NCI-H345 treated with DMSO at 0.1 percent for 48 hours (cell line): Measurements from ENCODE around the gene ARL5A.

Source experiments
- DNase-seq: peaks from one replicate; lab custom pipeline; 2025; ENCODE audit not compliant: unreplicated experiment; lab: John Stamatoyannopoulos, UW

The ARL5A gene

DNA sequence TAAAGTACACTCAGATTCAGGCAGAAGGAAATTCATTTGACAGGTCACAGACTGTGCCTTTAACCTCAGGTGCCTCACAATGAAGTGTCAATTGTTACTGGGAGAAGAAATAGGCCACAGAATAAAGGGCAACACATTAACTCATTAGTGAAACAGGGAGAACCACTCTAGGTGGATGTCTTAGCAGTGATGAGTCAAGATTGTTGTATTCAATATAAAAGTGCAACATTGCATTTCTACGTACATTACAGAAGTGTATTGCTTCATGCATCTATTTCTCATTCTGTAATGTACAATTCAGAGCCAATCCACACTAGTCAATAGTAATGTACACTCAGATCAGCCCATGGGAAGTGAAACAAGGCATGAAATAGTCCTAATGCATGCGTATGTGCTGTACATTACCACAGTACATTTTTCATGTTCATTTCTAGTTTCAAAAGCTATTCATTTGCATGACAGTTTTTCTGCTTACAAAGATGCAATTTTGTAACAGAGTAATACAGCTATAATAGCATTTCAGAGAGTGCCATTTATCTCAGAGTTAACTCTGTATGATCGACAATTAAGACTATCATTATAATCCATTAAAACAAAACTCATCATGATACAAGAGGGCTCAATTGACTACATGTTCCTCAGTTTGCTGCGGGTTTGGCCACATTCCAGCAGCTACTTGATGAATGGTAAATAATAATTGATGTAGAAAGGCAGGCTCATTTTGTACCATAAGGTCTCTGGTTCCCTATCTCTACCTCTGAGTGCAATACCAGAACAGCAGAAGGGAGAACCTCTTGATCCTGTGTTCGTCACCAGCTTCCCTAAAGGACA, 12.2 kb upstream of the ARL5A start:
- no peak for DNase-seq

GRCh38 chr2:151837926-151838325, 9.7 kb upstream of the ARL5A start:
- DNase-seq, result no peak

- DNase-seq, result no peak
Measured at GRCh38 chr2:151833984-151834383, 5.8 kb upstream of the ARL5A start.

DNA sequence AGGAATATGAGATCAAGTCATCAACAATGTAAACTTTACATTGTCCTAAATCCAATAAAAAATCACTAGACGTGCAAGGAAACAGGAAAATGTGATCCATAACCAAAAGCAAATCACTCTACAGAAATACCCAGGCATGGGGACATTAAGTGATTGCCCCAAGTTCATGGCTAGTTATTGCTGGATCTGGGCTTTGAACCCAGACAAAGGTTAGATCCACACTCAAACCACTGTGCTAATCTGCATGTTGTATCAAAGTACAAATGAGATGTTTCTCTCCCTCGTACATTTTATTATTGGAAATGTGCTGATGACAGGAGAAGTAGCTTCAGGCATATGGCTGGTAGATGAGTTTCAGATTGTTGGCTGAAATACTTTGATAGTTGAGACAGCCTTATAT, 2.7 kb upstream of the ARL5A start:
- DNase-seq, result no peak

DNA sequence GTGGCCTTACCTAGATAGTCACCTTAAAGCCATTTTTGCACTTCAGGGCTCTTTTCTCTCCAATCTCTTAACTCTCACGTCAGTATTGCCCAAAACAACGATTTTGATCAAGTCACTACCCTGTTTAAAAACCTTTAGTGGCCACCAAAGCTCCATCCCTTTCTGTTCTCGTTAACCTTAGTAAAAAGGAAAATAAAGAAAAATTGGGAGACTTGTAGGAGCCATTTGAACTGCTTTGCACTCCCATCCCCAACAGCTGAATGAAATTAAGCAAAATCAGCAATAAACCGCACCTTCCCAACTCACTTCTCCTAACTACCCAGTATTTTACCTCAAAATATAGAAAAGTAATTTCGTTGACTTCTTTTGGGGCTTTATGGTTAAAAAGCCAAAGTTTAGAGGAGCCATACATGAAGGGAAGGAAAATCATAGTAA, 686 bp upstream of the ARL5A start:
- no peak for DNase-seq

- DNase-seq, result no peak
Measured at GRCh38 chr2:151827564-151828142, 568 bp downstream of the ARL5A start.

DNA sequence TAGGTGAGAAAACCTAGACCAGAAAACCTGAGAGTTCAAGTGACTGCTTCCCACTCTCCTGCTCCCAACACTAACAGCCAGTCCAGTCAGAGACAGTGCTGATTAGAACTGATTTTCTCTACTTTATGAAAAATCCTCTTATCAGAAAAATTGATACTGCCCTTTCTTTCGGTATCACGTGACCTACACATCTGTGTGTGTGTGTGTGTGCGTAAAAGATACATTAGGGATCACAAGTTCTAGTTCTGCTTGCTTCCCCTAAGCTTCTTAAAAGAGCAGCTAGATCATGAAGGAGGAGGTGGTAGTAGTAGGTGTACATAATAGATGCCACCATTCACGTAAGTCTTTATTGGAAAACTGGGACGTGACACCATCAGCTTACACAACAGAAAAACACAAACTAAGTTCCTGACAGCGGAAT, 1.5 kb downstream of the ARL5A start:
- no peak for DNase-seq

GRCh38 chr2:151824886-151825285, 3.3 kb downstream of the ARL5A start:
- DNase-seq, result no peak

DNA sequence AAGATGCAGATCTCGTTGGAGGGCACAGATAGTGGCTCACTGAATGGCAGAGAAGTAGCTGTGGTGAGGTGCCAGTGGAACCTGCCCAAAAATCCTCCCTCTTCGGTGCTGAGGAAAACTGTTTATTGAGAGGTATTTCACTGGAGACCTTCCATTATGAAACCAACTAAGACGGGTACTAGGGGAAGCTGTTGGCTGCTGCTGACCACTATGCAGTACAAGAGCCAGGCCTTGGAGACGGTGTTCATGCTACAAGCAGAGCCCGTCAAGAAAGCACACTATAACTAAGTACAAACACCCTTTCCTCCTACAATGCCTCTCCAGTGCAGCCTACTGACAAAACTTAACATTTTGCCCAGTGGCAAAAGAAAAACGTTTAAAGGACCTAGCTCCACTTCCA, 4.6 kb downstream of the ARL5A start:
- no peak for DNase-seq

DNA sequence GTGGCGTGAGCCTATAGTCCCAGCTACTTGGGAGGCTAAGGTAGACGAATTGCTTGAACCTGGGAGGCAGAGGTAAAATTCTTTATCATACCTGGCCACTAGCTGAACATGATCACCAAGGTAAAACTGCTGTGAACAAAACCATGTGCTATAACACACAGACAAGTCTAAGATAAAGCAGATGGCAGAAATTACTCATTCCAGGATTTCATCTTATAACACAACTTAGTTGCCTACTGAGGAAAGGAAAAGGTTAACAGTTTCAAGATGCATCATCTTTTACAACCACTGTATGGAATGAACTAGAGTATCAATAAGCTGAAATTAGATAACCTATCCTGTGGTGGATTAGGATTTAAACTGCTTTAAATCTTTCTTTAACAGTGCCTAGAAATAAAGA, 8.3 kb downstream of the ARL5A start:
- DNase-seq, result no peak

DNA sequence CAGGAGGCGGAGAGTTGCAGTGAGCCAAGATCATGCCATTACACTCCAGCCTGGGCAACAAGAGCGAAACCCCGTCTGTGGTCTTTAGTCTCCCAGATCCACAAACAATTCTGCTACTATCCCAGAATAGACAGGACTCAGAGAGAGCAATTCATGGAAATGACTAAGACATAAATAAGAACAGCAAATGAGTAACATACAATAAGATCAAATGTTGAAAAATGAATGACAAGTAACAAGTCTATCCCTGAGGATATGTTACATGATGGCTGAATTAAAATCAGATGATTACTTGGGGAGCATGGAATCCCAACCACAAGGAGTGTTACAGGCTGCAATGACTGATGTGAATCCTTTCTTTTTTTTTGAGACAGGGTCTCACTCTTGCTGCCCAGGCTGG, 10.3 kb downstream of the ARL5A start:
- no peak for DNase-seq

GRCh38 chr2:151816843-151817242, 11.4 kb downstream of the ARL5A start:
- DNase-seq, result no peak

- DNase-seq, result no peak
Measured at GRCh38 chr2:151815821-151816489, 12.3 kb downstream of the ARL5A start.

GRCh38 chr2:151810489-151810888, 17.7 kb downstream of the ARL5A start:
- no peak for DNase-seq

DNA sequence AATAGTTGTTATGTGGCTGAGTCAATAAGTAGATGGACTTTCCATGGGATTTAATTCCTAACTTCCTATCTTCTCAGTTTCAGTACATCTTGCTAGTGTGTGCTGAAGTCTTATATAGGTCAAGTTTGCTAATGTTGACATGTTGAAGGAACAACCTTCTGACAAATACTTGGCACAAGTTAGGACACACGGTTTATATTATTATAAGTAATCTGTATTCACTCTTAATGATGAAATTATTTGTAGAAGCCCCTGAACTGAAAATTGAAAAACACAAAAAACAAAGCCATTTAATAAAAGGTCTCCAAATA, 19.2 kb downstream of the ARL5A start:
- DNase-seq, result no peak

DNA sequence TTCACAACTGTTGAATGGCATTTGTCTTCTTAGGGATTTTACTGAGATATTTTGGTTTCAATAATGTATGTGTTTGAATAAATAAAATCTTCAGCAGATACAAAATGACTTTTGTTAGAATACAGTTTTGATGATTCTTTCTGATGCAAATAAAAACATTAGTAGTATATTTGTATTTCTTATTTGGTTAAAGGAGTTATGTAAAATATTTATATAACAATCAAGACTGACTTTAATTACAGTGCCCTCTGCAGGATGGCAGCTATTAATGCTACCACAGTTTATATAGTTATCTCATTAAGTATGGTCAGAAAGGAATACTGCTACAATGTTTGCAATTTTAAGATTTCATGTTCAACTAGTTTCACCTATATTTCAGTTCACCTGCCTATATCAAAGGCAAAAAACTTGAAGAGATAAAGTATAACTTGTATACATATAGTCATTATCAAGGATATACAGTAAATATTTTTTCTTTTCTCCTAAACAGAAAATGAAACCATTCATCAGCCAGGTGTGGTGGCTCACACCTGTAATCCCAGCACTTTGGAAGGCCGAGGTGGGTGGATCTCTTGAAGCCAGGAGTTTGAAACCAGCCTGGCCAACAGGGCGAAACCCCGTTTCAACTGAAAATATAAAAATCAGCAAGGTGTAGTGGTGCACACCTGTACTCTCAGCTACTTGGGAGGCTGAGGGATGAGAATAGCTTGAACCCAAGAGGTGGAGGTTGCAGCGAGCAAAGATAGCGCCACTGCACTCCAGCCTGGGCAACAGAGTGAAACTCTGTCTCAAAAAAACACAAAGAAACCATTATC, 19.8 kb downstream of the ARL5A start:
- DNase-seq, result no peak

- DNase-seq, result no peak
Measured at GRCh38 chr2:151805961-151806360, 22.3 kb downstream of the ARL5A start.

DNA sequence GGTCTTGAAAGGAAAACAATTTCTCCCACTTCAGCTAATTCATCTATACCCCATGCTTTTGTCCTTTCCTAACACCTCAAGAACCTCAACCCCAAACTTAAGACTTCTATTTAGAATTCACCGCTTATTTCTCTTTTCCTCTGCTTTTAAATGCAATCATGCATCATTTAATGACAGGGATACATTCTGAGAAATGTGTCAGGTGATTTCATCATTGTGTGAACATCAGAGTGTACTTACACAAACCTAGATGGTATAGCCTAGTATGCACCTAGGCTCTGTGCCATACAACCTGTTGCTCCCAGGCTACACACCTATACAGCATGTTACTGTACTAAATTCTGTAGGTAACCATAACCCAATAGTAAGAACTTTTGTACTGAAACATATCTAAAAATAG, 22.9 kb downstream of the ARL5A start:
- DNase-seq, result no peak

DNA sequence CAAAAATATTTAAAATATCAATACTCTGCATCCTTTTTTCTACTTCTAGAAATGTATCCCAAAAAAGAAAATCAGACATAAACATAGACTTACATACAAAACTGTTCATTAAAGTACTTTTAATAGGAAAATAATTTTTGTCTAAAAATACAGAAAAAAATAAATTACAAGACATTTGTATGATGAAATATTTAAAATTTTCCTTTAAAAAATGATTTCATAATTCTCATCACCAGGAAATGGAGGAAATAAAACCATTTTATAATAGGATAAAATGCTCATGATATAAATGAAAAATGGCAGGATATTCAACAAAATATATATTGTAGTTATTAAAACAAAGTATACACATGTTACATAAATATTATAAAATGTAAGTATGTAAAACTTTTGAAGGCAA, 24.4 kb downstream of the ARL5A start:
- no peak for DNase-seq

GRCh38 chr2:151802315-151802714, 25.9 kb downstream of the ARL5A start:
- DNase-seq, result no peak

DNA sequence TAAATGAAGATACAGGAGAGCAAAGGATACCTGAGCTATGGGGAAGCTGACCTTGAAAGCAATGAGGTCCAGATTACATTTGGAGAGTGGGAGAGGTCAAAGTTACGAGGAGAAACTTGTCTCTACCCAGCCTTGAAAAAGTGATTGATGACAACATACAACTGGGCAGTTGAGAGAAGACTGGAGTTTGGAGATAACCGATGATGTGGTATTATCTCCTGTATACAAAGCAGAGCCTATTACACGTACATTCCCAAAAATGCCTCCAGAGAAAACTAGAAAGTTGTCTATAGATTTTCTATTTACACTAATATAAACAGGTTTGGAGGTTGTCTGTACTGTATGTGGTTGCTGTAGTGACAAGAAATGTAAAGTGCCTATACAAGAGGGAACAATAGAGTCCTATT, 28.3 kb downstream of the ARL5A start:
- DNase-seq, result no peak

DNA sequence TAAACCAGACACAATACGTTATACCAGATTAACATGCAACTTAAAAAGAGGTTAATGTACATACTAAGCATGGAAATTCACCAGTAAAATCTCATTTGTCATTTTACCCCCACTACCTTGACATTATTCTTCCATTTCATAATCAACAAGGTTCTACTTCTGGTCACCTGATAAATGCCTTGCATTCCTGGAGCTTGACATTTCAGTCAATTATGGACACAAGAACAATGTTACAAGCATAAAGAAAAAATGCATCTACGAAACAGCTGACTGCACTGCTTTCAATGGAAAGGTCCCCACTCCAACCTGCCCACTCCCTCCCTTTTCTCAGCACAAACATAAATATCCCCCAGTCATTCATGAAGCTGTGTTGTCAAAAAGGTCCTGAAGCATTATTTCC, 31.4 kb downstream of the ARL5A start:
- DNase-seq, result no peak
